GM21528 (cell line): ENCODE measurements around the gene TAS2R43.
"Not testable (repeated sequence)": the region's sequence is repeated elsewhere in the genome, so short reads cannot be mapped to it uniquely, and the experiment has no call there.

Experiments
- ATAC-seq: cut with Tn5 transposase; IDR thresholded peaks from one replicate; pipeline ENCODE4 v1.9.1; 2021; ENCODE audit warnings: mild to moderate bottlenecking, moderate library complexity; ENCODE audit not compliant: unreplicated experiment, low FRiP score

Gene TAS2R43

GRCh38 chr12:11062194-11062593 lies 29.9 kb downstream of the TAS2R43 start, which contains the start of gene TAS2R46:
TSS of gene TAS2R46 (minus strand) at chr12:11062294. CDS start at chr12:11062294, 0 bp downstream.
- not testable (repeated sequence) for ATAC-seq

- no peak for ATAC-seq
These were observed 32.3 kb downstream of the TAS2R43 start for GRCh38 chr12:11059784-11060183.

DNA sequence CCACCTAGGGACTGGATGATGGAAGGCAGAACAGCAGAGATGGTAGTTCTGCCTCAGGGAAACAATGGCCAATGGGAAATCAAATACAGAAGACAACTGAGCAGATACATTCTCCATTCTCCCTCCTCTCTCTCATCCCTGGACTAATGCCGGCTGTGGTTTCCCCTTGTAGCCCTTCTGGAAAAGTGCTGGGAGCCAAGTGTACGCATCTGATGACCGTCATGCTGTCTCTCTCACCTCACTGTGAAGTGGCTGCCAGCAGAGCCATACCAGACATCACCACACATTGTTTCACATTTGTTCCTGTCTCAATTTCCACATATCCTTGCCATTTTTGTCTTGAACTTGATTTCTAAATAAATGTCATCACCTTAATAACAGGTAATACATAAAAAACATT lies 33.1 kb downstream of the TAS2R43 start:
- ATAC-seq: no peak

GRCh38 chr12:11055306-11055705 lies 36.8 kb downstream of the TAS2R43 start:
- ATAC-seq: no peak

DNA sequence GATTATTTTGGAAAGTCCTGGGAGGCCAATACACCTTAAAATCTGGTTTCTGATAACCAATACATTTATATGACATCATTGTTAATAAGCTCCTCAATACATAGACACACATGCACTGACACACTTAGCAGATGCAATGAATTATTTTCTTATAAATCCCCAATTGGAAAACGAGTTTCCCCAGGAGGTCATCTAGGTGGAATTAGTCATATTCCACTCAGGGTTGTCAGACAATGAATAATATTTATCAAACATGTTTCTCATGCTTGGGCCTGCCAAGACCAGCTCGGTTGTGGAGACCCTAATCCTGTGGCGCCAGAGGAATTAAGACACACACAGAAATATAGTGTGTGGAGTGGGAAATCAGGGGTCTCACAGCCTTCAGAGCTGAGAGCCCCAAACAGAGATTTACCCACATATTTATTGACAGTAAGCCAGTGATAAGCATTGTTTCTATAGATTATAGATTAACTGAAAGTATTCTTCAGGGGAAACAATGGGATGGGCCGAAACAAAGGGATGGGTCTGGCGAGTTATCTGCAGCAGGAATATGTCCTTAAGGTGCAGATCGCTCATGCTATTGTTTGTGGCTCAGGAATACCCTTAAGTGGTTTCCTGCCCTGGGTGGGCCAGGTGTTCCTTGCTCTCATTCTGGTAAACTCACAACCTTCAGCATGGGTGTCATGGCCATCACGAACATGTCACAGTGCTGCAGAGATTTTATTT lies 42.1 kb downstream of the TAS2R43 start:
- not testable (repeated sequence) for ATAC-seq

GRCh38 chr12:11041366-11041765 lies 50.7 kb downstream of the TAS2R43 start:
- not testable (repeated sequence) for ATAC-seq
